ENCODE data around the gene CDH10. TPM values are rescaled to one million over a fixed set of nuclear protein-coding genes. Genes with fewer than 3 reads are reported as not detected.

Gene CDH10
- total and polyA plus RNA-seq, 5 donors from 2014 or later: not detected

GRCh38 chr5:24487368-24488229 is 157.2 kb downstream of the CDH10 start:
- ATAC-seq (ENCODE audit: low read depth in 2 of 2) (no peak), DNase-seq (no peak)
- H3K27me3 Mint-ChIP-seq: no peaks in the 10 kb centered on the region
- H3K4me1 ChIP-seq (ENCODE audit: control insufficient read depth, insufficient read depth, low read length, poor library complexity, severe bottlenecking): no peaks in the 10 kb centered on the region
- H3K27ac ChIP-seq (ENCODE audit: insufficient read depth, low read length, poor library complexity, severe bottlenecking): no peak overlapping the region
- no peaks in the 10 kb centered on the region for H3K27me3 ChIP-seq (ENCODE audit: control insufficient read depth, insufficient read depth, low read length)
- no peaks in the 10 kb centered on the region for H3K4me1 Mint-ChIP-seq
- no peak overlapping the region for H3K4me3 ChIP-seq (ENCODE audit: low read depth, low read length)
- H3K9me3 ChIP-seq (ENCODE audit: control insufficient read depth in 2 of 2, low read length in 2 of 2): peaks cover 0 to 3% of the 10 kb centered on the region in 2 experiments
- H3K27ac Mint-ChIP-seq: no peak overlapping the region
- no peaks in the 10 kb centered on the region for H3K36me3 Mint-ChIP-seq
- no peak overlapping the region for H3K4me3 Mint-ChIP-seq
- H3K36me3 ChIP-seq (ENCODE audit: control insufficient read depth, insufficient read depth, low read length): no peaks in the 10 kb centered on the region
- peaks cover 0 to 11% (median 4%) of the 10 kb centered on the region in 7 donors for H3K9me3 Mint-ChIP-seq

GRCh38 chr5:24480952-24481351 is 163.8 kb downstream of the CDH10 start:
- Mint-ChIP-seq H3K4me1 (no peaks in the 10 kb centered on the region), H3K36me3 (no peaks in the 10 kb centered on the region), H3K27ac (no peak overlapping the region), H3K27me3 (no peaks in the 10 kb centered on the region), H3K9me3 (peaks cover 0 to 14% (median 3%) of the 10 kb centered on the region in 7 donors), H3K4me3 (no peak overlapping the region)
- no peak overlapping the region for H3K27ac ChIP-seq (ENCODE audit: insufficient read depth, low read length, poor library complexity, severe bottlenecking)
- no peak overlapping the region for H3K4me3 ChIP-seq (ENCODE audit: low read depth, low read length)
- no peaks in the 10 kb centered on the region for H3K4me1 ChIP-seq (ENCODE audit: control insufficient read depth, insufficient read depth, low read length, poor library complexity, severe bottlenecking)
- no peaks in the 10 kb centered on the region for H3K36me3 ChIP-seq (ENCODE audit: control insufficient read depth, insufficient read depth, low read length)
- ATAC-seq (ENCODE audit: low read depth in 2 of 2) (no peak), DNase-seq (no peak)
- no peaks in the 10 kb centered on the region for H3K27me3 ChIP-seq (ENCODE audit: control insufficient read depth, insufficient read depth, low read length)
- peaks cover 2 to 11% of the 10 kb centered on the region in 2 experiments for H3K9me3 ChIP-seq (ENCODE audit: control insufficient read depth in 2 of 2, low read length in 2 of 2)

GRCh38 chr5:24477958-24478357 is 166.8 kb downstream of the CDH10 start:
- no peaks in the 10 kb centered on the region for H3K27me3 ChIP-seq (ENCODE audit: control insufficient read depth, insufficient read depth, low read length)
- ATAC-seq (ENCODE audit: low read depth in 2 of 2) (no peak), DNase-seq (no peak)
- no peaks in the 10 kb centered on the region for H3K36me3 Mint-ChIP-seq
- no peaks in the 10 kb centered on the region for H3K27me3 Mint-ChIP-seq
- H3K4me1 ChIP-seq (ENCODE audit: control insufficient read depth, insufficient read depth, low read length, poor library complexity, severe bottlenecking): no peaks in the 10 kb centered on the region
- H3K27ac Mint-ChIP-seq: no peak overlapping the region
- no peaks in the 10 kb centered on the region for H3K36me3 ChIP-seq (ENCODE audit: control insufficient read depth, insufficient read depth, low read length)
- peaks cover 2 to 11% of the 10 kb centered on the region in 2 experiments for H3K9me3 ChIP-seq (ENCODE audit: control insufficient read depth in 2 of 2, low read length in 2 of 2)
- H3K4me1 Mint-ChIP-seq: no peaks in the 10 kb centered on the region
- no peak overlapping the region for H3K4me3 ChIP-seq (ENCODE audit: low read depth, low read length)
- H3K27ac ChIP-seq (ENCODE audit: insufficient read depth, low read length, poor library complexity, severe bottlenecking): no peak overlapping the region
- H3K9me3 Mint-ChIP-seq: peaks cover 0 to 23% (median 3%) of the 10 kb centered on the region in 7 donors
- H3K4me3 Mint-ChIP-seq: no peak overlapping the region

GRCh38 chr5:24475101-24475500 is 169.7 kb downstream of the CDH10 start:
- Histone ChIP-seq H3K4me1 (ENCODE audit: control insufficient read depth, insufficient read depth, low read length, poor library complexity, severe bottlenecking) (no peaks in the 10 kb centered on the region), H3K36me3 (ENCODE audit: control insufficient read depth, insufficient read depth, low read length) (no peaks in the 10 kb centered on the region), H3K27ac (ENCODE audit: insufficient read depth, low read length, poor library complexity, severe bottlenecking) (no peak overlapping the region), H3K9me3 (ENCODE audit: control insufficient read depth in 2 of 2, low read length in 2 of 2) (peaks cover 5 to 11% of the 10 kb centered on the region in 2 experiments), H3K27me3 (ENCODE audit: control insufficient read depth, insufficient read depth, low read length) (no peaks in the 10 kb centered on the region), H3K4me3 (ENCODE audit: low read depth, low read length) (no peak overlapping the region)
- Mint-ChIP-seq H3K4me1 (no peaks in the 10 kb centered on the region), H3K9me3 (peaks cover 0 to 20% (median 4%) of the 10 kb centered on the region in 7 donors), H3K27me3 (no peaks in the 10 kb centered on the region), H3K4me3 (no peak overlapping the region), H3K27ac (no peak overlapping the region), H3K36me3 (no peaks in the 10 kb centered on the region)
- DNase-seq (no peak), ATAC-seq (ENCODE audit: low read depth in 2 of 2) (no peak)

GRCh38 chr5:24474685-24475084 is 170.1 kb downstream of the CDH10 start:
- Histone ChIP-seq H3K4me3 (ENCODE audit: low read depth, low read length) (no peak overlapping the region), H3K4me1 (ENCODE audit: control insufficient read depth, insufficient read depth, low read length, poor library complexity, severe bottlenecking) (no peaks in the 10 kb centered on the region), H3K27ac (ENCODE audit: insufficient read depth, low read length, poor library complexity, severe bottlenecking) (no peak overlapping the region), H3K27me3 (ENCODE audit: control insufficient read depth, insufficient read depth, low read length) (no peaks in the 10 kb centered on the region), H3K36me3 (ENCODE audit: control insufficient read depth, insufficient read depth, low read length) (no peaks in the 10 kb centered on the region), H3K9me3 (ENCODE audit: control insufficient read depth in 2 of 2, low read length in 2 of 2) (peaks cover 6 to 8% of the 10 kb centered on the region in 2 experiments)
- H3K27me3 Mint-ChIP-seq: no peaks in the 10 kb centered on the region
- H3K4me3 Mint-ChIP-seq: no peak overlapping the region
- DNase-seq (no peak), ATAC-seq (ENCODE audit: low read depth in 2 of 2) (no peak)
- H3K4me1 Mint-ChIP-seq: no peaks in the 10 kb centered on the region
- H3K36me3 Mint-ChIP-seq: no peaks in the 10 kb centered on the region
- peaks cover 0 to 20% (median 4%) of the 10 kb centered on the region in 7 donors for H3K9me3 Mint-ChIP-seq
- H3K27ac Mint-ChIP-seq: no peak overlapping the region

GRCh38 chr5:24472518-24472917 is 172.3 kb downstream of the CDH10 start:
- Mint-ChIP-seq H3K4me1 (no peaks in the 10 kb centered on the region), H3K27me3 (no peaks in the 10 kb centered on the region), H3K9me3 (peaks cover 0 to 12% (median 5%) of the 10 kb centered on the region in 7 donors), H3K4me3 (no peak overlapping the region), H3K36me3 (no peaks in the 10 kb centered on the region), H3K27ac (no peak overlapping the region)
- DNase-seq: no peak
- Histone ChIP-seq H3K27ac (ENCODE audit: insufficient read depth, low read length, poor library complexity, severe bottlenecking) (no peak overlapping the region), H3K9me3 (ENCODE audit: control insufficient read depth in 2 of 2, low read length in 2 of 2) (peaks cover 5 to 6% of the 10 kb centered on the region in 2 experiments), H3K27me3 (ENCODE audit: control insufficient read depth, insufficient read depth, low read length) (no peaks in the 10 kb centered on the region), H3K4me3 (ENCODE audit: low read depth, low read length) (no peak overlapping the region), H3K36me3 (ENCODE audit: control insufficient read depth, insufficient read depth, low read length) (no peaks in the 10 kb centered on the region), H3K4me1 (ENCODE audit: control insufficient read depth, insufficient read depth, low read length, poor library complexity, severe bottlenecking) (no peaks in the 10 kb centered on the region)
- ATAC-seq (ENCODE audit: low read depth in 2 of 2): no peak

- Mint-ChIP-seq H3K27ac (no peak overlapping the region), H3K27me3 (no peaks in the 10 kb centered on the region), H3K4me3 (no peak overlapping the region), H3K4me1 (no peaks in the 10 kb centered on the region), H3K9me3 (peaks cover 4 to 38% (median 9%) of the 10 kb centered on the region in 7 donors), H3K36me3 (no peaks in the 10 kb centered on the region)
- Histone ChIP-seq H3K27me3 (ENCODE audit: control insufficient read depth, insufficient read depth, low read length) (no peaks in the 10 kb centered on the region), H3K4me3 (ENCODE audit: low read depth, low read length) (no peak overlapping the region), H3K4me1 (ENCODE audit: control insufficient read depth, insufficient read depth, low read length, poor library complexity, severe bottlenecking) (no peaks in the 10 kb centered on the region), H3K36me3 (ENCODE audit: control insufficient read depth, insufficient read depth, low read length) (no peaks in the 10 kb centered on the region), H3K9me3 (ENCODE audit: control insufficient read depth in 2 of 2, low read length in 2 of 2) (peaks cover 0 to 6% of the 10 kb centered on the region in 2 experiments), H3K27ac (ENCODE audit: insufficient read depth, low read length, poor library complexity, severe bottlenecking) (no peak overlapping the region)
- DNase-seq: no peak
- no peak for ATAC-seq (ENCODE audit: low read depth in 2 of 2)
These were observed 200.4 kb downstream of the CDH10 start for GRCh38 chr5:24444414-24444813.

GRCh38 chr5:24439465-24439864 is 205.3 kb downstream of the CDH10 start:
- Histone ChIP-seq H3K27me3 (ENCODE audit: control insufficient read depth, insufficient read depth, low read length) (no peaks in the 10 kb centered on the region), H3K4me1 (ENCODE audit: control insufficient read depth, insufficient read depth, low read length, poor library complexity, severe bottlenecking) (no peaks in the 10 kb centered on the region), H3K27ac (ENCODE audit: insufficient read depth, low read length, poor library complexity, severe bottlenecking) (no peak overlapping the region), H3K9me3 (ENCODE audit: control insufficient read depth in 2 of 2, low read length in 2 of 2) (peaks cover 0 to 10% of the 10 kb centered on the region in 2 experiments), H3K36me3 (ENCODE audit: control insufficient read depth, insufficient read depth, low read length) (no peaks in the 10 kb centered on the region), H3K4me3 (ENCODE audit: low read depth, low read length) (no peak overlapping the region)
- Mint-ChIP-seq H3K9me3 (peaks cover 0 to 26% (median 7%) of the 10 kb centered on the region in 7 donors), H3K36me3 (no peaks in the 10 kb centered on the region), H3K27ac (no peak overlapping the region), H3K4me3 (no peak overlapping the region), H3K27me3 (no peaks in the 10 kb centered on the region), H3K4me1 (no peaks in the 10 kb centered on the region)
- ATAC-seq (ENCODE audit: low read depth in 2 of 2) (no peak), DNase-seq (no peak)
